A549 (cell line): ENCODE results near the gene DHRS4. TPM values are rescaled to one million over a fixed set of nuclear protein-coding genes. Genes with fewer than 3 reads are reported as not detected.
A peak's percentile ranks its signal among the peaks of the same experiment; 100 is the strongest.

Source experiments
- ATAC-seq, 2 experiments: fragments of 200-7000 bp in 1 of 2; fragments of >200 bp in 1 of 2; cut with Nextera tagmentation in 1 of 2; cut with Tn5 transposase in 1 of 2; 3 replicates each; pipeline versions ENCODE4 v1.8.0 to v1.9.1; 2018 to 2020; ENCODE audit warnings: mild to moderate bottlenecking in 1 of 2, moderate library complexity in 1 of 2
- CTCF ChIA-PET: fragments of 300-600 bp; sonication (Branson Sonifier 250); formaldehyde crosslinking; extraction: SDS; loops from one replicate; lab custom pipeline; 2021; ENCODE audit warnings: antibody characterized with exemption, inconsistent platforms; lab: Yijun Ruan, JAX
- POLR2A ChIA-PET: fragments of 350-600 bp; formaldehyde crosslinking; extraction: SDS; loops from one replicate; lab custom pipeline; 2021; ENCODE audit warnings: antibody characterized with exemption, inconsistent platforms; lab: Yijun Ruan, JAX
- DNase-seq, 2 experiments: peaks; one replicate each; pipeline versions ENCODE4 v3.0.0 to v3.0.0-alpha.2; 2011 to 2016; ENCODE audit warnings: low read depth in 1 of 2, low spot score in 1 of 2
- FAIRE-seq: peaks from 2 replicates; lab custom pipeline; 2011; peaks lifted over from hg19 to GRCh38; lab: Jason Lieb, UNC
- H3K27ac ChIP-seq, 2 experiments: fragments of >200 bp; sonication (Bioruptor Twin); formaldehyde crosslinking; 3 replicates each; pipeline ENCODE4 v1.5.1; 2016 to 2017
- H3K4me1 ChIP-seq: fragments of >200 bp; sonication (Bioruptor Twin); formaldehyde crosslinking; 3 replicates; pipeline ENCODE4 v1.6.1; 2016
- H3K4me2 ChIP-seq: fragments of >200 bp; sonication (Bioruptor Twin); formaldehyde crosslinking; 3 replicates; pipeline ENCODE4 v1.6.1; 2016
- H3K4me3 ChIP-seq: fragments of >200 bp; sonication (Bioruptor Twin); formaldehyde crosslinking; 3 replicates; pipeline ENCODE4 v1.5.1; 2016
- H3K9me3 ChIP-seq: fragments of >200 bp; sonication (Bioruptor Twin); formaldehyde crosslinking; 3 replicates; pipeline ENCODE4 v1.6.1; 2016
- BHLHE40 ChIP-seq: IDR thresholded peaks from 2 replicates; pipeline ENCODE4 v1.6.1; 2012; ENCODE audit warnings: low read depth, low read length, inconsistent platforms
- CBX8 ChIP-seq: fragments of 200-600 bp; sonication (generic); IDR thresholded peaks from 2 replicates; pipeline ENCODE4 v1.6.1; 2016
- CEBPB ChIP-seq, 2 experiments: fragments of >200 bp in 1 of 2; sonication (Bioruptor Twin) in 1 of 2; formaldehyde crosslinking in 1 of 2; IDR thresholded peaks; 2 replicates each; pipeline ENCODE4 v1.6.1; 2012 to 2016
- CHD2 ChIP-seq: fragments of 150-350 bp; IDR thresholded peaks from 2 replicates; pipeline ENCODE4 v1.6.1; 2014; ENCODE audit warnings: low read length; ENCODE audit not compliant: partially characterized antibody
- CHD4 ChIP-seq: fragments of 200-600 bp; sonication (generic); IDR thresholded peaks from 2 replicates; pipeline ENCODE4 v1.6.1; 2016; ENCODE audit warnings: antibody characterized with exemption, mild to moderate bottlenecking, borderline replicate concordance
- EHF ChIP-seq: fragments of 250-450 bp; sonication (Bioruptor Pico); IDR thresholded peaks from 2 replicates; pipeline ENCODE4 v1.5.0; 2020; ENCODE audit warnings: mild to moderate bottlenecking
- FOSL2 ChIP-seq, 2 experiments: fragments of 450-650 bp in 1 of 2; fragments of >200 bp in 1 of 2; sonication (Bioruptor Twin) in 1 of 2; formaldehyde crosslinking; IDR thresholded peaks; 2 replicates each; pipeline versions ENCODE4 v1.5.0 to v1.6.1; 2016 to 2020; ENCODE audit warnings: mild to moderate bottlenecking in 1 of 2, moderate library complexity in 1 of 2
- FOXS1 ChIP-seq: fragments of 250-450 bp; sonication (Bioruptor Pico); IDR thresholded peaks from 2 replicates; pipeline ENCODE4 v1.5.0; 2020; ENCODE audit warnings: mild to moderate bottlenecking, moderate library complexity
- HDAC2 ChIP-seq: fragments of 200-600 bp; sonication (generic); IDR thresholded peaks from 2 replicates; pipeline ENCODE4 v1.6.1; 2016
- HOXB13 ChIP-seq: fragments of 250-450 bp; sonication (Bioruptor Pico); IDR thresholded peaks from 2 replicates; pipeline ENCODE4 v1.5.0; 2020; ENCODE audit warnings: low read depth, mild to moderate bottlenecking, moderate library complexity
- MAFK ChIP-seq: fragments of 450-650 bp; IDR thresholded peaks from 2 replicates; pipeline ENCODE4 v1.6.1; 2014; ENCODE audit not compliant: partially characterized antibody
- NFE2L2 ChIP-seq: fragments of 150-350 bp; conservative IDR thresholded peaks from 2 replicates; pipeline ENCODE4 v1.6.1; 2014; ENCODE audit warnings: low read length
- NR3C1 ChIP-seq: fragments of >200 bp; sonication (Bioruptor Twin); formaldehyde crosslinking; IDR thresholded peaks from 3 replicates; pipeline ENCODE4 v1.6.1; 2017
- RARB ChIP-seq: fragments of 250-450 bp; sonication (Bioruptor Pico); IDR thresholded peaks from 2 replicates; pipeline ENCODE4 v1.8.0; 2021; ENCODE audit warnings: mild to moderate bottlenecking, moderate library complexity
- RCOR1 ChIP-seq: fragments of 150-350 bp; IDR thresholded peaks from 2 replicates; pipeline ENCODE4 v1.6.1; 2014; ENCODE audit warnings: antibody characterized with exemption, low read length, low read depth
- TFCP2L1 ChIP-seq: fragments of 250-450 bp; sonication (Bioruptor Pico); IDR thresholded peaks from 2 replicates; pipeline ENCODE4 v1.5.0; 2021; ENCODE audit warnings: mild to moderate bottlenecking
- TP53 ChIP-seq: fragments of 250-450 bp; sonication (Bioruptor Pico); IDR thresholded peaks from 2 replicates; pipeline ENCODE4 v1.5.0; 2021; ENCODE audit warnings: mild to moderate bottlenecking, moderate library complexity
- USF2 ChIP-seq: fragments of 450-650 bp; IDR thresholded peaks from 2 replicates; pipeline ENCODE4 v1.6.1; 2014; ENCODE audit warnings: antibody characterized with exemption
- ZNF302 ChIP-seq: fragments of 250-450 bp; sonication (Bioruptor Pico); IDR thresholded peaks from 2 replicates; pipeline ENCODE4 v1.9.0; 2021; ENCODE audit warnings: inconsistent platforms, mild to moderate bottlenecking, moderate library complexity
- ZSCAN20 ChIP-seq: fragments of 250-450 bp; sonication (Bioruptor Pico); IDR thresholded peaks from 2 replicates; pipeline ENCODE4 v1.8.0; 2022; ENCODE audit warnings: mild to moderate bottlenecking, moderate library complexity
- WGBS: methylation state at CpG from one replicate; pipeline ENCODE4 v1.1.6; 2017; ENCODE audit errors: missing lambda C conversion rate; 5-methylcytosine and 5-hydroxymethylcytosine counted together
- polyA plus RNA-seq, 4 experiments: library from polyadenylated mRNA; depleted of rRNA in 3 of 4; stranded (reverse); fragments of >200 nt; fragmentation: RNase III in 1 of 4; extraction: RNeasy Plus Mini Kit Qiagen cat#74134 plus additional on column Dnase treatment in 1 of 4; gene quantifications; 2 replicates in 3 of 4; 3 replicates in 1 of 4; pipeline ENCODE4 v1.2.3, GENCODE V29; 2011 to 2017
- TF ChIP-seq, protein P1 (sequence below): fragments of >200 bp; sonication (Bioruptor Twin); formaldehyde crosslinking; IDR thresholded peaks from 2 replicates; pipeline ENCODE4 v1.6.1; 2016
- TF ChIP-seq, protein P2 (sequence below): fragments of >200 bp; sonication (Bioruptor Twin); formaldehyde crosslinking; IDR thresholded peaks from 3 replicates; pipeline ENCODE4 v1.5.1; 2016
- TF ChIP-seq, protein P3 (sequence below): fragments of 200-600 bp; sonication (generic); IDR thresholded peaks from 2 replicates; pipeline ENCODE4 v1.6.1; 2016; ENCODE audit warnings: antibody characterized with exemption, mild to moderate bottlenecking, moderate library complexity
- TF ChIP-seq, protein P4 (sequence below): IDR thresholded peaks from 2 replicates; pipeline ENCODE4 v1.6.1; 2012; ENCODE audit warnings: low read depth, borderline replicate concordance

DHRS4 gene
- polyA plus RNA-seq, 2 of the 4 experiments (the other 2 are of a cell fraction), result 28.5 to 64.8 TPM

- no peak for DNase-seq
- H3K4me3 ChIP-seq, result no peak overlapping the region
- ChIA-PET POLR2A (no interaction called here), CTCF (interaction anchor here (1.0 to 2.3 kb wide), 6 partner anchors 12 to 344 kb away, joined by 3 to 11 read pairs (median 6); no protein-coding TSS in a partner anchor)
- TF ChIP-seq RARB (CRISPR knock-in tag), result no peak
- no peak for TF ChIP-seq BHLHE40
- TF ChIP-seq MAFK, result peak; percentile 45
- TF ChIP-seq, protein P1, sequence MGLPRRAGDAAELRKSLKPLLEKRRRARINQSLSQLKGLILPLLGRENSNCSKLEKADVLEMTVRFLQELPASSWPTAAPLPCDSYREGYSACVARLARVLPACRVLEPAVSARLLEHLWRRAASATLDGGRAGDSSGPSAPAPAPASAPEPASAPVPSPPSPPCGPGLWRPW, result no peak
- H3K4me1 ChIP-seq, result no peaks in the 10 kb centered on the region
- H3K4me2 ChIP-seq, result no peak overlapping the region
- ATAC-seq, result no peak
- no peaks in the 10 kb centered on the region for H3K9me3 ChIP-seq
- H3K27ac ChIP-seq, result no peak overlapping the region
- WGBS, result 49% methylated on average over 4 of the region's 4 CpGs
- no peak for FAIRE-seq
Measured at GRCh38 chr14:23933108-23933741, 20.3 kb upstream of the DHRS4 start.

DNA sequence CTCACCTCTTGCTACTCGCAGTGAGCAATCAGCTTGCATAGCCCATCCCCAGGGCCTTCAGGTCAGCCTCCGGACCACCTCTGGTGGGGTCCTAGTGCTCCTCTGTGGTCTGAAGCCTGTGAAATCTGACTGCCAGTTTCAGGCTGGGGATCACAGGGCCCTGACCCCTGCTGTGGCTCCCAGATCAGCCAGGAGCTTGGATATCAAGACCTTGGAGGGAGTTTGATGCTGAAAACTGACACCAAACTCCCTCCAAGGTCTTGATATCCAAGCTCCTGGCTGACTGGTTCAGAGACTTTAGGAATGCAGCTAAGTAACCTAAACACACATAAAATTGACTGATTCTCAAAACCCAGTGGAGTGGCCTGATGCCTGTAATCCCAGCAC, 19.8 kb upstream of the DHRS4 start:
- Histone ChIP-seq H3K9me3 (no peaks in the 10 kb centered on the region), H3K27ac (no peak overlapping the region), H3K4me2 (no peak overlapping the region), H3K4me3 (no peak overlapping the region), H3K4me1 (no peaks in the 10 kb centered on the region)
- FAIRE-seq (no peak), DNase-seq (no peak), ATAC-seq (no peak)
- no peak for TF ChIP-seq CHD2
- no peak for TF ChIP-seq FOSL2 (IDR thresholded peaks at IDR 0.05)
- TF ChIP-seq FOSL2 (CRISPR knock-in tag; IDR thresholded peaks at IDR 0.05), result no peak
- no peak for TF ChIP-seq TFCP2L1 (CRISPR knock-in tag)
- no peak for TF ChIP-seq CBX8
- ChIA-PET POLR2A (no interaction called here), CTCF (interaction anchor here (0.9 to 2.3 kb wide), 6 partner anchors 12 to 345 kb away, joined by 3 to 11 read pairs (median 6); no protein-coding TSS in a partner anchor)
- WGBS, result 46% methylated on average over 2 of the region's 2 CpGs

DNA sequence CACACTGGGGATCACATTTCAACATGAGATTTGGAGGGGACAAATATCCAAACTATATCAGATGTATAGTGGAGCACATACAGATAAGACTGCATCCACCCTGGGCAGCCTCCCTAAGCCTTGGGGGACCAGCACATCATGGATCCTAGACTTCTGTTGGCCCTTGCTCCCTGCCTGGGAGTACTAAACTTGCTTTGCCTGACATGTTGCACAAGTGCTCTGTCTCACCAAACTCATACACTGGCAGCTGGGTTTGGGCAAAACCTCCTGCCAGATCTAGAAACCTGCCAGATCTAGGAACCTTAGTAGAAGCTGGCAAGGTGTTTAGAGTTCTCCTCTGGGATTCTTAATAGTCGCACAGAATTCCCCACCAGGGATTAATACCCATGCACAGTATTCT, 18.4 kb upstream of the DHRS4 start:
- H3K27ac ChIP-seq, result no peak overlapping the region
- H3K4me2 ChIP-seq, result no peak overlapping the region
- CTCF ChIA-PET, result interaction anchor here (0.6 to 1.3 kb wide), 3 partner anchors 23 to 293 kb away, joined by 3 to 4 read pairs (median 3); no protein-coding TSS in a partner anchor
- no peak overlapping the region for H3K4me3 ChIP-seq
- TF ChIP-seq, protein P2, sequence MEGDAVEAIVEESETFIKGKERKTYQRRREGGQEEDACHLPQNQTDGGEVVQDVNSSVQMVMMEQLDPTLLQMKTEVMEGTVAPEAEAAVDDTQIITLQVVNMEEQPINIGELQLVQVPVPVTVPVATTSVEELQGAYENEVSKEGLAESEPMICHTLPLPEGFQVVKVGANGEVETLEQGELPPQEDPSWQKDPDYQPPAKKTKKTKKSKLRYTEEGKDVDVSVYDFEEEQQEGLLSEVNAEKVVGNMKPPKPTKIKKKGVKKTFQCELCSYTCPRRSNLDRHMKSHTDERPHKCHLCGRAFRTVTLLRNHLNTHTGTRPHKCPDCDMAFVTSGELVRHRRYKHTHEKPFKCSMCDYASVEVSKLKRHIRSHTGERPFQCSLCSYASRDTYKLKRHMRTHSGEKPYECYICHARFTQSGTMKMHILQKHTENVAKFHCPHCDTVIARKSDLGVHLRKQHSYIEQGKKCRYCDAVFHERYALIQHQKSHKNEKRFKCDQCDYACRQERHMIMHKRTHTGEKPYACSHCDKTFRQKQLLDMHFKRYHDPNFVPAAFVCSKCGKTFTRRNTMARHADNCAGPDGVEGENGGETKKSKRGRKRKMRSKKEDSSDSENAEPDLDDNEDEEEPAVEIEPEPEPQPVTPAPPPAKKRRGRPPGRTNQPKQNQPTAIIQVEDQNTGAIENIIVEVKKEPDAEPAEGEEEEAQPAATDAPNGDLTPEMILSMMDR, result no peak
- TF ChIP-seq HDAC2, result no peak
- no peak for TF ChIP-seq ZSCAN20 (CRISPR knock-in tag)
- no peak for TF ChIP-seq RARB (CRISPR knock-in tag)
- TF ChIP-seq, protein P3, sequence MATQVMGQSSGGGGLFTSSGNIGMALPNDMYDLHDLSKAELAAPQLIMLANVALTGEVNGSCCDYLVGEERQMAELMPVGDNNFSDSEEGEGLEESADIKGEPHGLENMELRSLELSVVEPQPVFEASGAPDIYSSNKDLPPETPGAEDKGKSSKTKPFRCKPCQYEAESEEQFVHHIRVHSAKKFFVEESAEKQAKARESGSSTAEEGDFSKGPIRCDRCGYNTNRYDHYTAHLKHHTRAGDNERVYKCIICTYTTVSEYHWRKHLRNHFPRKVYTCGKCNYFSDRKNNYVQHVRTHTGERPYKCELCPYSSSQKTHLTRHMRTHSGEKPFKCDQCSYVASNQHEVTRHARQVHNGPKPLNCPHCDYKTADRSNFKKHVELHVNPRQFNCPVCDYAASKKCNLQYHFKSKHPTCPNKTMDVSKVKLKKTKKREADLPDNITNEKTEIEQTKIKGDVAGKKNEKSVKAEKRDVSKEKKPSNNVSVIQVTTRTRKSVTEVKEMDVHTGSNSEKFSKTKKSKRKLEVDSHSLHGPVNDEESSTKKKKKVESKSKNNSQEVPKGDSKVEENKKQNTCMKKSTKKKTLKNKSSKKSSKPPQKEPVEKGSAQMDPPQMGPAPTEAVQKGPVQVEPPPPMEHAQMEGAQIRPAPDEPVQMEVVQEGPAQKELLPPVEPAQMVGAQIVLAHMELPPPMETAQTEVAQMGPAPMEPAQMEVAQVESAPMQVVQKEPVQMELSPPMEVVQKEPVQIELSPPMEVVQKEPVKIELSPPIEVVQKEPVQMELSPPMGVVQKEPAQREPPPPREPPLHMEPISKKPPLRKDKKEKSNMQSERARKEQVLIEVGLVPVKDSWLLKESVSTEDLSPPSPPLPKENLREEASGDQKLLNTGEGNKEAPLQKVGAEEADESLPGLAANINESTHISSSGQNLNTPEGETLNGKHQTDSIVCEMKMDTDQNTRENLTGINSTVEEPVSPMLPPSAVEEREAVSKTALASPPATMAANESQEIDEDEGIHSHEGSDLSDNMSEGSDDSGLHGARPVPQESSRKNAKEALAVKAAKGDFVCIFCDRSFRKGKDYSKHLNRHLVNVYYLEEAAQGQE, result no peak
- no peak for TF ChIP-seq ZNF302 (CRISPR knock-in tag)
- TF ChIP-seq USF2, result no peak
- TF ChIP-seq RCOR1, result no peak
- no peak for TF ChIP-seq CEBPB (IDR thresholded peaks at IDR 0.05)
- TF ChIP-seq, protein P4, sequence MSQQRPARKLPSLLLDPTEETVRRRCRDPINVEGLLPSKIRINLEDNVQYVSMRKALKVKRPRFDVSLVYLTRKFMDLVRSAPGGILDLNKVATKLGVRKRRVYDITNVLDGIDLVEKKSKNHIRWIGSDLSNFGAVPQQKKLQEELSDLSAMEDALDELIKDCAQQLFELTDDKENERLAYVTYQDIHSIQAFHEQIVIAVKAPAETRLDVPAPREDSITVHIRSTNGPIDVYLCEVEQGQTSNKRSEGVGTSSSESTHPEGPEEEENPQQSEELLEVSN, result no peak
- no peak for TF ChIP-seq FOSL2 (IDR thresholded peaks at IDR 0.05)
- no peak for TF ChIP-seq FOSL2 (CRISPR knock-in tag; IDR thresholded peaks at IDR 0.05)
- TF ChIP-seq TP53 (CRISPR knock-in tag), result no peak
- TF ChIP-seq NFE2L2, result no peak
- TF ChIP-seq, protein P1, result no peak
- no peak for TF ChIP-seq HOXB13 (CRISPR knock-in tag)
- no peak for TF ChIP-seq FOXS1
- no peak for TF ChIP-seq NR3C1
- TF ChIP-seq MAFK, result no peak
- no peak for TF ChIP-seq EHF (CRISPR knock-in tag)
- no peak for TF ChIP-seq CHD4
- no peak for ATAC-seq
- FAIRE-seq, result no peak
- no peaks in the 10 kb centered on the region for H3K4me1 ChIP-seq
- POLR2A ChIA-PET, result no interaction called here
- no peak for DNase-seq
- WGBS, result 24% methylated on average over 1 of the region's 1 CpG
- no peaks in the 10 kb centered on the region for H3K9me3 ChIP-seq
